Measurements from ENCODE around the gene MVB12B.

- TF ChIP-seq CTCF (IDR thresholded peaks at IDR 0.05 in 4 of 5, conservative IDR thresholded peaks at IDR 0.05 in 1 of 5), result no peak
- no peak for TF ChIP-seq POLR2A (IDR thresholded peaks at IDR 0.05)
These were observed 186.8 kb downstream of the MVB12B start for GRCh38 chr9:126513159-126514036.
